ENCODE measurements around the gene ADAM33.

ADAM33 gene

GRCh38 chr20:3646067-3646440 is 35.8 kb downstream of the ADAM33 start:
- no peak for DNase-seq (ENCODE audit: low read depth in 2 of 2)

GRCh38 chr20:3645309-3646066 is 36.3 kb downstream of the ADAM33 start:
- DNase-seq (ENCODE audit: low read depth in 2 of 2), result no peak

GRCh38 chr20:3640259-3640658 is 41.6 kb downstream of the ADAM33 start:
- no peak for DNase-seq (ENCODE audit: low read depth in 2 of 2)

- no peak for DNase-seq (ENCODE audit: low read depth in 2 of 2)
Observed at GRCh38 chr20:3635346-3635745, 46.5 kb downstream of the ADAM33 start.

- no peak for DNase-seq (ENCODE audit: low read depth in 2 of 2)
Observed at GRCh38 chr20:3633913-3634478, 47.8 kb downstream of the ADAM33 start.

- DNase-seq (ENCODE audit: low read depth in 2 of 2), result no peak
Observed at GRCh38 chr20:3632311-3633004, 49.4 kb downstream of the ADAM33 start.

GRCh38 chr20:3631534-3631933 is 50.3 kb downstream of the ADAM33 start:
- DNase-seq (ENCODE audit: low read depth in 2 of 2), result no peak

- DNase-seq (ENCODE audit: low read depth in 2 of 2), result no peak
Observed at GRCh38 chr20:3630429-3630828, 51.4 kb downstream of the ADAM33 start.

- no peak for DNase-seq (ENCODE audit: low read depth in 2 of 2)
Observed at GRCh38 chr20:3629893-3630292, 51.9 kb downstream of the ADAM33 start.

GRCh38 chr20:3628502-3629314 is 53.1 kb downstream of the ADAM33 start:
- no peak for DNase-seq (ENCODE audit: low read depth in 2 of 2)

GRCh38 chr20:3627476-3627875 is 54.3 kb downstream of the ADAM33 start:
- no peak for DNase-seq (ENCODE audit: low read depth in 2 of 2)

GRCh38 chr20:3622406-3622805 is 59.4 kb downstream of the ADAM33 start:
- DNase-seq (ENCODE audit: low read depth in 2 of 2), result no peak

- no peak for DNase-seq (ENCODE audit: low read depth in 2 of 2)
Observed at GRCh38 chr20:3621111-3621510, 60.7 kb downstream of the ADAM33 start.
